DLD1 (cell line): ENCODE results near the gene KLHL17.

Experiments
- in situ Hi-C: cut with HindIII; loops from 2 replicates; pipeline ENCODE4 v1.10.0; 2017; ENCODE audit warnings: low sequenced_read_pairs

Gene KLHL17

GRCh38 chr1:1013922-1014648 lies 53.7 kb downstream of the KLHL17 start:
- in situ Hi-C loops, result no loop called here

- in situ Hi-C loops, result no loop called here
These were observed 54.7 kb downstream of the KLHL17 start for GRCh38 chr1:1014799-1015681.
